ES-I3 (cell line): ENCODE data around the gene GPR176.

Experiments used
- H3K36me3 ChIP-seq: 2 replicates; pipeline ENCODE4 v1.6.1; 2013; ENCODE audit warnings: mild to moderate bottlenecking, low read length, control low read depth, moderate library complexity; ENCODE audit not compliant: insufficient read depth
- H3K4me1 ChIP-seq: 2 replicates; pipeline ENCODE4 v1.6.1; 2013; ENCODE audit warnings: mild to moderate bottlenecking, control low read depth, low read length; ENCODE audit not compliant: insufficient read depth
- H3K9ac ChIP-seq: 2 replicates; pipeline ENCODE4 v1.6.1; 2013; ENCODE audit warnings: low read depth, mild to moderate bottlenecking, low read length, moderate library complexity
- H3K9me3 ChIP-seq: 2 replicates; pipeline ENCODE4 v1.6.1; 2013; ENCODE audit warnings: mild to moderate bottlenecking, low read length, moderate library complexity; ENCODE audit not compliant: control insufficient read depth, insufficient read depth

Gene GPR176, protein sequence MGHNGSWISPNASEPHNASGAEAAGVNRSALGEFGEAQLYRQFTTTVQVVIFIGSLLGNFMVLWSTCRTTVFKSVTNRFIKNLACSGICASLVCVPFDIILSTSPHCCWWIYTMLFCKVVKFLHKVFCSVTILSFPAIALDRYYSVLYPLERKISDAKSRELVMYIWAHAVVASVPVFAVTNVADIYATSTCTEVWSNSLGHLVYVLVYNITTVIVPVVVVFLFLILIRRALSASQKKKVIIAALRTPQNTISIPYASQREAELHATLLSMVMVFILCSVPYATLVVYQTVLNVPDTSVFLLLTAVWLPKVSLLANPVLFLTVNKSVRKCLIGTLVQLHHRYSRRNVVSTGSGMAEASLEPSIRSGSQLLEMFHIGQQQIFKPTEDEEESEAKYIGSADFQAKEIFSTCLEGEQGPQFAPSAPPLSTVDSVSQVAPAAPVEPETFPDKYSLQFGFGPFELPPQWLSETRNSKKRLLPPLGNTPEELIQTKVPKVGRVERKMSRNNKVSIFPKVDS

DNA sequence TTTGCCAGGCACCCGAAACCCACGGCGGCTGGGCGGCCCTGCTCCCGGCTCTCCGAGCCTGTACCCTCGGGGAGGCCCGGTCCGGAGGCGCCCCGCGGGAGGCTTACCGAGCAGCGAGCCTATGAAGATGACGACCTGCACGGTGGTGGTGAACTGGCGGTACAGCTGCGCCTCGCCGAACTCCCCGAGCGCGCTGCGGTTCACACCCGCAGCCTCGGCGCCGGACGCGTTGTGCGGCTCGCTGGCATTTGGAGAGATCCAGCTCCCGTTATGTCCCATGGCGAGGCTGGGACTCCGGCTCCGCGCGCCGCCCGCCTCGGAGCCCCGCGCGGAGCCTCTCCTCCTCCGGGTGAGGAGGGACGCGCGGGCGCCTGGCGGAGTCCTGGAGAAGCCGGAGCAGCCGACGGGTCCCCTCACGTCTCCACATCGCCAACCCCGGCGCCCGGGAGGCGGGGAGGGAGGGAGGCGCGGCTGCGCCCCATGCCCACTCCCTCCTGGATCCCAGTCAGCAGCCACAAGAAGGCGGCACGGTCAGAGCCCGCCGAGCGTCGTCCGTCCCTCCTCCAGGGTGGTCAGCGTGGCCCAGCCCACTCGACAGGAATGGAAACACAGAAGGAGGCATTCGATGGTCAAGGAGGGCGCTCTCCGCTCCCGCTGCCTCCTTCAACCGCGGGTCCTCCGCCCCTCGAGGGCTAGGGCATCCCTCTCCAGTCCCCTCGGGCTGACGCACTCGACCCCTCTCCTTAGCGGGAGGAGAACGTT lies at the start of gene GPR176:
GPR176 (minus strand) TSS at position 519 of the 762 bp plus-strand sequence; CDS start at position 279, 240 bp downstream.
- Histone ChIP-seq H3K36me3 (no peaks in the 10 kb centered on the region), H3K9me3 (peaks cover 2% of the 10 kb centered on the region; the same call in 1 of the 2 replicates), H3K9ac (peak within 1 kb of the TSS; percentile 65), H3K4me1 (peaks cover 13% of the 10 kb centered on the region; the same call in 1 of the 2 replicates)

DNA sequence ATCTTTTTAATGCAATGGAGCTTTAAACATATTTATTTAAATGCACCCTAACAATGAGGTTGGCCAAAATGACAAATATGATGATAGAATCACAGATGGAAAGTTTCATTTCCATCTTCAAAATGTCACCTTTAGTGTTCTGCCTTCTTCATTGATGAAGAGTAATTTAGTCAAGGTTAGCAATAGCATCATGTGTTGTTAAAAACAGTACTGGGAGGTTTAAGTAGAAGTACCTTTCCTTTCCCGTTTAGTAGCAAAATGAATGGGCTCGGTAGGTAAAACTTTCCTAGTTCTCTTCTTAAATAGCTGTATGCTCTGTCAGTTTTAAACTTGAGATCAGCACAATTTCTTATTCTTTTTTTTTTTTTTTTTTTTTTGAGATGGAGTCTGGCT lies 48.9 kb upstream of the GPR176 start:
- H3K36me3 ChIP-seq: peaks cover 12% of the 10 kb centered on the region; the same call in 1 of the 2 replicates
- no peak overlapping the region for H3K9ac ChIP-seq
- H3K4me1 ChIP-seq: no peaks in the 10 kb centered on the region
- no peaks in the 10 kb centered on the region for H3K9me3 ChIP-seq

DNA sequence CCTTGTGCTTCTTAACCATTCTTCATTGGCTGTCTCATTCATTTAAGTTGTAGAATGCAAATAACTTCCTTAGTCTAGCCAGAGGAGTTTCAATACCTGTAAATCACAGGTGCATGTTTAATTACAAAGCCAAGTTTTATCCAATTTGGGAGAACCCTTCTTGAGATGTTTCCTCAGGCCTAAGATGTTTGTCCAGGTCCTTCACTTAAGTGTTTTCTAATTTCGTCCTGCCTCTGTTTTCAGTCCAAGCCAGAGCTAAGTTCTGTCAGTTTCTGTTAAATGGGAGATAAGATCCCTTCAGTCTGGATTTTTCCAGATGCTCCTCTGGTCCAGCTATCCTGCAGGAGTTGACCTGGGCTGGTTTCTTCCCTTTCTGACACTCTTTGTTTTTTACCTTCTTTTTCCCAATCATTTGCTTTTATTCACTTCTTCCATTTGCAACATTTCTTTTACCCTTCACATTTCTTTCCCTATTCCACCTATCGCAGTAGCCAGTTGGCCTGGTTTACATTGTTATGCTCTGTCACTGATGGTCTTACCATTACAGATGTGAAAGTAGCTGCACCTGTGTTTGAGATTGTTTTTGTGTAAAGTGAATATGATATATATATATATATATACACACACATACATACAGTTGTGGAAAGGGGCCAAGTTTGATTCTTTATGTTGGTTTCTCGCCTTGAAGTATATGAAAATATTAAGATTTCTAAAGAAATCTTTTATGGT lies 48.4 kb upstream of the GPR176 start:
- no peaks in the 10 kb centered on the region for H3K9me3 ChIP-seq
- no peak overlapping the region for H3K9ac ChIP-seq
- H3K36me3 ChIP-seq: peaks cover 7% of the 10 kb centered on the region; the same call in 1 of the 2 replicates
- H3K4me1 ChIP-seq: no peaks in the 10 kb centered on the region

DNA sequence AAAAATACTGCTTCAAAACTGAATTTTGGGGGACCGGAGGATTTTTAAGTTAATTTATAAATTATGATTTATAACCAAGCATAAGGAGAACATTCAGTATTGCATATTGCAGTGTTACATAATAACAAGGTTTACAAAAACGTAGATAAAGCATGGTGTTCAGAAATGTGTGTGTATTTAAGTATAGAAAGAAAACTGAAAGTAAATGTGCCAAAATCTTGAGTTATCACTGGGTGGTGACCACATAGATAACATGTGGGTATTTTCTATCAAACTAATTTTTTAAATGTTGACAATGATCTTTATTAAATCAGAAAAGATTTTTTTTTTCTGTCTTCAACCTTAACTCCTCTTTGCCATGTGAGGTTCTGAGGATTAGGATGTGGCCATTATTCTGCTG lies 46.5 kb upstream of the GPR176 start:
- peaks cover 16% of the 10 kb centered on the region for H3K36me3 ChIP-seq

DNA sequence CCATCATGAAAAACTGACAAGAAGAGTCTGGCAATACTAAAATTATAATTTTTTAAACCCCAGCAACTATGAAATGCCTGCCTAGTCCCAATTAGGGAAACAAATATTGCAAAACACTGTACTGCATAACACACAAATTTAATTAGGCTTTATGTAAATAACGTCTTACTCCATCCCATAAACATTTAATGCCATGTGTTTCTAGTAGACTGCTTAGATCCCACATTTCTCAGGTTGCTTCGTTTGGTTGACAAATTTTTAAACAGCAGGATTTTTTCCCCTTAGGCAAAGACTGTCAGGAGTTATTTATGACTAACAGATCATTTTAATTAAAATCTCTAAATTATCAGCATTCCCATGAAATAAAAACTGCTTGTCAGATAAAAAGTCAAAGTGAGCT lies 43.7 kb upstream of the GPR176 start:
- H3K9me3 ChIP-seq: no peaks in the 10 kb centered on the region
- no peak overlapping the region for H3K9ac ChIP-seq
- H3K4me1 ChIP-seq: no peaks in the 10 kb centered on the region
- H3K36me3 ChIP-seq: peaks cover 30% of the 10 kb centered on the region

More for the DNA sequence above, 46.5 kb upstream of the GPR176 start:
- Histone ChIP-seq H3K9ac (no peak overlapping the region), H3K4me1 (no peaks in the 10 kb centered on the region), H3K9me3 (no peaks in the 10 kb centered on the region)

DNA sequence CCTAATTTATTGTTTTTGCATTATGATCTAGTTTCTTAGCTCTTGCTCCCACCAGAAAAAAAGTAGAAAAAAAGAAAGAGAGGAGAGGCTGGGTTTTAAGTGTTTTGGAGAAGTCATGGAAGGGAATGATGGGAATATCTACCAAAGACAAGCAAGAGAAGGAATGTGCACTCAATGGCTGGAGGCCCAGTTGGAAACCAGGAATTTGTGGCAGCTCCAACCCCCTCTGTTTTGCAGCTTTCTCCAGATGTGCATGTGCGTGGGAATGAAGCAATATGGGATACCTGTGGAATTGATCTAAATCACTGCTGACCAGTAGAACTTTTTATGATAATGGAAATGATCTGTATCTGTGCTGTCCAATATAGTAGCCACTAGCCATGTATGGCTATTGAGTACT lies 41.0 kb upstream of the GPR176 start:
- H3K36me3 ChIP-seq: peaks cover 27% of the 10 kb centered on the region
- H3K9ac ChIP-seq: no peak overlapping the region
- H3K9me3 ChIP-seq: no peaks in the 10 kb centered on the region
- H3K4me1 ChIP-seq: no peaks in the 10 kb centered on the region

DNA sequence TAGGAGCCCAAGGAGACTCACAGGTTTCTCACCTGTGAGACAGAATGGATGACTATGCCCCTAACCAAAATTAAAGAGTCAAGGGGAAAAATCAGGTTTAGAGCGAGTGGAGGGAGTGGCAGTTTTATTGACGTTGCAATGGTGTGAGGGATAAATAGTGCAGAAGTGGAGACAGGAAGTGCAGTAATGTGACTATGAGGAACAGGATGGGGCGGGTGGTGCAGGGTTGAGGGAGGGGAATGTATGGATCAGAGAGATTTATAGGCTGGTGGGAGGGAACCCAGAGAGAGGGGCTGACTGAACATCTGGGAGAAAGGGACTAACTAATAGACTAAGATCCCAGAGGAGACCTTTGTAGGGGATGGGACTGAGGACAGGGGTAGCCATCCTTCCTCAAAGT lies 40.3 kb upstream of the GPR176 start:
- Histone ChIP-seq H3K9me3 (no peaks in the 10 kb centered on the region), H3K4me1 (no peaks in the 10 kb centered on the region), H3K9ac (no peak overlapping the region), H3K36me3 (peaks cover 28% of the 10 kb centered on the region)

DNA sequence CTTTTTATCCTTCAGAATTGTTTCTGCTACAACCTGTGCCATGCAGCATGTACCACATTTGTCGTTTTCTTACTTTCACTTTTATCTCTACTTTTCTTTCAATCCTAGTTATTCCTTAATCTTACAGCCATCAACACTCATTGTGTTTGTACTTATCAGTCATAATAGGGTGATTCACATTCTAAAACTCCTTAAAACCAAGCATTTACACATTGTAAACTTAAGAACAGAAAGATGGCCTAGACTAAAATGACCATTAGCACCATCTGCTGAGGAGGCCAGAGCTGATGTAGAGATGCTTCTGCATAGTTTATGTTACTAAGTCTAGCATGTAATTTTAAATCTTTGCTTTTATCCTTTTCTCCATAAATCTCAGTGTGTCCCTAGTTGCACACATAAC lies 39.3 kb upstream of the GPR176 start:
- peaks cover 32% of the 10 kb centered on the region for H3K36me3 ChIP-seq
- H3K9ac ChIP-seq: no peak overlapping the region
- no peaks in the 10 kb centered on the region for H3K4me1 ChIP-seq

DNA sequence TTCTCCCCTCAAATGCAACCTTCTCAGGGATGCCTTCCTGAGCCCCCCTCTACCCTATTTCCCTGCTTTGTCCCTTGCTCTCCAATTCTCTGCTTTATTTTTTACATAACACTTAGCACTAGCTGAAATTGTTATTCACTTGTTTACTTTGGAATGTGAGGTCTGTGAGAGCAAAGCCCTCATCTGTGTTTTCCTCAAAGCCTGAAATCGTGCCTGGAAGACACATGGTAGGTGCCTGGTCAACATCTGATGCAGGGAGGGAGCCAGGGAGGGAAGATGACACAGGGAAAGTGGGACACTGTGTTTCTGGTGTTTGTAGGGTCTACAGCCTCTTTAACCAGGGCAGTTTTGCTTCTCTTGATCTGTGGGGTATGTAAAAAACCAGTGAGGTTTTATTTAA lies 37.4 kb upstream of the GPR176 start:
- Histone ChIP-seq H3K9me3 (no peaks in the 10 kb centered on the region), H3K4me1 (no peaks in the 10 kb centered on the region), H3K36me3 (peaks cover 26% of the 10 kb centered on the region), H3K9ac (no peak overlapping the region)

More for the DNA sequence above, 39.3 kb upstream of the GPR176 start:
- no peaks in the 10 kb centered on the region for H3K9me3 ChIP-seq

DNA sequence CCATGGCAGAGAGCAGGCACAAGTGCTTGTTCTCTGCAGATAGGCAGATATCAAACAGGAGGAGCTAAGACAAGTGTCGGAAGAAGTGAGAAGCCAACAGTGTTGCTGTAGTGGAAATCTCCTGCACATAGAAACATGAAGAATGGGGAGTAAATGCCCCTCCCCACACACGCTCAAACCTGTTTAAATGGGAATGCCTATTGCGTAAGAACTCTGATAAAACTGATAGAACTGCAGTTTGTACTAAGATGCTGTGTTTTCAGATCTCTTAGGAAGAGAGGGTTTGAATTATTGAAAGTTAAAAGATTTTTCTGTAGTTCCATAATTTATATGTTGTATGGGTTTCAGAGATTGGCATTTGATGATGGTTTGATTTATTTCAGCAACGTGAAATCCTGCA lies 33.5 kb upstream of the GPR176 start:
- Histone ChIP-seq H3K36me3 (peaks cover 8% of the 10 kb centered on the region), H3K9me3 (no peaks in the 10 kb centered on the region), H3K9ac (no peak overlapping the region), H3K4me1 (no peaks in the 10 kb centered on the region)

DNA sequence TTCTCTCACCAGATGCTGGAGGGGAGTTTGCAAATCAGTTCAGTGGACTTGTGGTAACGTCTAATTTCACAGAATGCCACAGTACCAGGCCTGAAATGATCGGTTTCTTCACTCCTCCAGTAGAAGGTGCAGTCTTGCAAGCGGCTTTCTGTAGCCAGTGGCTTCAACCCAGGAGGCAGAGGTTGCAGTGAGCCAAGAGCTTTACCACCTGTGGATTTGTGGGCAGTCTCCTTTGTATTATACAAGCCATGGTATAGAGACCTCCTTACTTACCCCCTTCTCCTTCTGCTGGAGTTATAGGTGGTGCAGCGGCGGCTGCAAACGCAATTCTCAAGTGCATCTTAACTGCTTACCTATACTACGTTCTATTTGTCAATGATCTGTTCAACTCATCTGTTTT lies 31.5 kb upstream of the GPR176 start:
- Histone ChIP-seq H3K36me3 (peaks cover 13% of the 10 kb centered on the region), H3K9me3 (no peaks in the 10 kb centered on the region), H3K9ac (no peak overlapping the region), H3K4me1 (no peaks in the 10 kb centered on the region)

DNA sequence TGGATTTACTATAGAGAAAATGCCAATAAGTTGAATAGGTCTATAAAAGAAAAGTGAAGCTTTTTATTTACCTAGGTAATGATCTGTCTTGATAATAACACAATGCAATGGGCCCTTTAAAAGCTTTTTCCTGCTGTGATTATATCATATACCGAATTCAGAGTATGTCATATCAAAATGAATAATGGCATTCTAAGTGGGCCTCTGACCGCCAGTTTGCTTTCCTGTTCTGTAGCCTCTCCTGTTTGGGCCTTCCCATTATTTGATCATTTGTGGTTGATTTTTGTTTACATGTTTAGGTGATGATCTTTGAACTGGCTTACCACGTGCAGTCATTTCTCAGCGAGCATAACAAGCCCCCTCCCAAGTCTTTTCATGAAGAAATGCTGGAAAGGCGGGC lies 28.8 kb upstream of the GPR176 start:
- peaks cover 17% of the 10 kb centered on the region for H3K36me3 ChIP-seq

DNA sequence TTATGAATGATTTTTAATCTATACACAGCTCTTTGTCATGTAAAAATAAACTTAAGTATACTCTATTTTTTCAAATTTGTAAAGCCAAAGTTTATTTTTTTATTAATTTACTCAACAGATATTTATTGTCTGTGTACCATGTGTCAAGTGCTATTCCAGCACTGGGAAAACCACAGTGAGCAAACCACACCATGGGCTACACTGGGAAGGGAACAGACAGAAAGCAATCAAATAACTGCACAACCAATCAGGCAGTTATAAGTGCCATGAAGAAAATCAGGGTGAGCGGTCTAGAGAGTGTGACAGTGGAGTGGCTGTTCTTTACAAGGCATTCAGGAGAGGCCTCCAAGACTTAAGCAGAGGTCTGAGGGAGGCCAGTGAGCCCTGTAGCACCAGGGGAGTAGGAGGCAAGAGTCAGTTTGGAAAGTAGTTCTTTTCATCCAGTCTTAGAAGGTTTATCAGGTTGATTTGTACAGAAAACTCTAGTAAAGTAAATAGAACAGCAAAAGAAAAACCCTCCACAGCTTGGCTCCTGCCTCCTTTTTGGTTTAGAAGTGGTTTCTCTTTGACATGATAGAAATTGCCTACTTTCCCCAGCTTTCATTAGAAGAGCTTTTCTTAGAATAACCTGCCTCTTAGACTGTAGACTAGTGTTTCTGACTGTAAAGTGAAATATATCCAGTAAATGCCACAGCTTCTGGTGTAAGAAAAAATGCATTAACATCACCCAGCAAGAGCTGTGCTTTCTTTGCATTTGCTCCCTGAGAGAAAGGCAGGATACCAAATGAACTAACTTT lies 27.5 kb upstream of the GPR176 start:
- H3K9me3 ChIP-seq: no peaks in the 10 kb centered on the region; the same call in 1 of the 2 replicates
- peaks cover 23% of the 10 kb centered on the region for H3K36me3 ChIP-seq

More for the DNA sequence above, 28.8 kb upstream of the GPR176 start:
- no peaks in the 10 kb centered on the region for H3K4me1 ChIP-seq
- no peak overlapping the region for H3K9ac ChIP-seq
- H3K9me3 ChIP-seq: no peaks in the 10 kb centered on the region; the same call in 1 of the 2 replicates

More for the DNA sequence above, 27.5 kb upstream of the GPR176 start:
- H3K4me1 ChIP-seq: no peaks in the 10 kb centered on the region
- H3K9ac ChIP-seq: no peak overlapping the region
